LNCaP clone FGC (cell line): Measurements from ENCODE around the gene CCDC195.
"Not testable (repeated sequence)": the region's sequence is repeated elsewhere in the genome, so short reads cannot be mapped to it uniquely, and the experiment has no call there.

ENCODE experiments used
- DNase-seq: peaks from one replicate; pipeline ENCODE4 v3.0.0-alpha.2; 2011; ENCODE audit warnings: low read depth
- H3K4me3 ChIP-seq: 2 replicates; pipeline ENCODE4 v1.5.1; 2011; ENCODE audit warnings: mild to moderate bottlenecking, low read depth, low read length, control low read depth
- TF ChIP-seq, protein P1 (sequence below): IDR thresholded peaks from 2 replicates; pipeline ENCODE4 v1.5.1; 2012; ENCODE audit warnings: mild to moderate bottlenecking; ENCODE audit not compliant: control insufficient read depth, insufficient read depth; ENCODE audit errors: extremely low read depth

CCDC195 gene

GRCh38 chr2:224671731-224672130 lies 44.4 kb downstream of the CCDC195 start:
- TF ChIP-seq, protein P1, sequence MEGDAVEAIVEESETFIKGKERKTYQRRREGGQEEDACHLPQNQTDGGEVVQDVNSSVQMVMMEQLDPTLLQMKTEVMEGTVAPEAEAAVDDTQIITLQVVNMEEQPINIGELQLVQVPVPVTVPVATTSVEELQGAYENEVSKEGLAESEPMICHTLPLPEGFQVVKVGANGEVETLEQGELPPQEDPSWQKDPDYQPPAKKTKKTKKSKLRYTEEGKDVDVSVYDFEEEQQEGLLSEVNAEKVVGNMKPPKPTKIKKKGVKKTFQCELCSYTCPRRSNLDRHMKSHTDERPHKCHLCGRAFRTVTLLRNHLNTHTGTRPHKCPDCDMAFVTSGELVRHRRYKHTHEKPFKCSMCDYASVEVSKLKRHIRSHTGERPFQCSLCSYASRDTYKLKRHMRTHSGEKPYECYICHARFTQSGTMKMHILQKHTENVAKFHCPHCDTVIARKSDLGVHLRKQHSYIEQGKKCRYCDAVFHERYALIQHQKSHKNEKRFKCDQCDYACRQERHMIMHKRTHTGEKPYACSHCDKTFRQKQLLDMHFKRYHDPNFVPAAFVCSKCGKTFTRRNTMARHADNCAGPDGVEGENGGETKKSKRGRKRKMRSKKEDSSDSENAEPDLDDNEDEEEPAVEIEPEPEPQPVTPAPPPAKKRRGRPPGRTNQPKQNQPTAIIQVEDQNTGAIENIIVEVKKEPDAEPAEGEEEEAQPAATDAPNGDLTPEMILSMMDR, result no peak
- no peak overlapping the region for H3K4me3 ChIP-seq
- DNase-seq, result no peak

GRCh38 chr2:224670203-224670602 lies 46.0 kb downstream of the CCDC195 start:
- no peak overlapping the region for H3K4me3 ChIP-seq
- TF ChIP-seq, protein P1, result no peak
- DNase-seq, result no peak

- TF ChIP-seq, protein P1, result no peak
- no peak for DNase-seq
- H3K4me3 ChIP-seq, result no peak overlapping the region
These were observed 46.7 kb downstream of the CCDC195 start for GRCh38 chr2:224669449-224669848.

DNA sequence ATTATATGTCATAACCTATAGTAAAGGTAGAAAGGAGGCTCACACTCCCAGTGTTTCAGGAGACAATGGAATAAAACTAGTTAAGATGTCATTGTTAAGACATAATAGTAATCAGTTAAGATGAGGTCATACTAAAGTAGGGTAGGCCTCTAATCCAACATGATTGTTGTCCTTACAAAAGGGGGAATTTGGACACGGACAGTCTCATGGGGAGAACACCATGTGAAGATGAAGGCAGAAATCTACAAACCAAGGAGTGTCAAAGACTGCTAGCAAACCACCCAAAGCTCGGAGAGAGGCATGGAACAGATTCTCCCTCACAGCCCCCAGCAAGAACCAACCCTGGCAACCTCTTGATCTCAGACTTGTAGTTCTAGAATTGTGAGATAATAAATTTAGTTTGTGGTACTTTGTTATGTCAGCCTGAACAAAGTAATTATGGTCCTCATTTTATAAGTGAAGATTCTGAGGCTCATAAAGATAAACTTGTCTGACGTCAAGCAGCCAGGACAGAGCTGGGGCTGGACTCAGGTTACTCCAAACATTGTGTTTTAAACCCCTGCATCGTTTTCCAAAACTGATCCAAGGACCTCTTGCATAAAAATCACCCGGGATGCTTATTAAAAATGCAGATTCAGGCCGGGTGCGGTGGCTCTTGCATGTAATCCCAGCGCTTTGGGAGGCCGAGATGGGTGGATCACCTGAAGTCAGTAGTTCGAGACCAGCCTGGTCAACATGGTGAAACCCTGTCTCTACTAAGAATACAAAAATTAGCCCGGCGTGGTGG lies 47.8 kb downstream of the CCDC195 start:
- DNase-seq, result no peak
- TF ChIP-seq, protein P1, result no peak
- no peak overlapping the region for H3K4me3 ChIP-seq

DNA sequence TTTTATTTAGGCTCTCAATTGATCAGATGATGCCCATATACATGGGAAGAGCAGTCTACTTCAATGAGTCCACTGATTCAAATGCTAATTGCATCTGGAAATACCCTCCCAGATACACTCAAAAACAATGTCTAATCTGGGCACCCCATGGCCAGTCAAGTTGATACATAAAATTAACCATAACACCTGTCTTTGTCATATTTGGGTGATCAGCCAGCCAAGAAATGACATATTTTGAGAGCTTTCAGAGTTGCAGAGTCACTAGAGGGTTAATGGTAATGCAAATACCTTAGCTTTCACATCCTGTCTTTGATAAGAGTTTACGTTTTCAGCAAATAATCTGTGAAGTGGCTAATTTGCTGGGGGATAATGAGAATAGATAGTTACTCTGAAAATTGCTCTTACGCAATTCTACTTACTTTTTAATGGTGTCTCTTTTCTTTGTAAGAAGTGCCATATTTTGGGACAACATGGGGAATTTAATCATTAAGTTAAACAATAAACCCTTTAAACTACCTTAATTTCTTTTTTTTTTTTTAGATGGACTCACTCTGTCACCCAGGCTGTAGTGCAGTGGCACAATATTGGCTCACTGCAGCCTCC lies 49.1 kb downstream of the CCDC195 start:
- DNase-seq, result no peak

GRCh38 chr2:224663322-224663721 lies 52.8 kb downstream of the CCDC195 start:
- not testable (repeated sequence) for H3K4me3 ChIP-seq, DNase-seq

More for the DNA sequence above, 49.1 kb downstream of the CCDC195 start:
- TF ChIP-seq, protein P1, result no peak
- no peak overlapping the region for H3K4me3 ChIP-seq

- H3K4me3 ChIP-seq, DNase-seq: not testable (repeated sequence)
These were observed 54.5 kb downstream of the CCDC195 start for GRCh38 chr2:224661708-224662107.

DNA sequence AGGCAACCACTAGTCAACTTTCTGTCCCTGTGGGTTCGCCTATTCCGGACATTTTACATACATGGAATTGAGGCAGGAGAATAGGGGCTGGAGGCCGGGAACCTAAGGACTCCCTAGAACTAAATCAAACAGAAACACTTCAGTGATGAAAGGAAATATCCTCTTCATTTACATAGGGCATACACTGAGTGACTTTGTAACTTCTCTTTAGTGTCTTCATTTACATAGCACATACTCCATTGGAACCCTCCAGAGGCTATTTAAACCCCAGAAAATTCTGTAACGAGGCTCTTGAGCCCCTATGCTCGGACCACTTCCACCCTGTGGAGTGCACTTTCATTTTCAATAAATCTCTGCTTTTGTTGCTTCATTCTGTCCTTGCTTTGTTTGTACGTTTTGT lies 56.5 kb downstream of the CCDC195 start:
- TF ChIP-seq, protein P1, result no peak
- H3K4me3 ChIP-seq, result no peak overlapping the region
- no peak for DNase-seq
